ENCODE measurements around the gene PIK3CB. TPM values are rescaled to one million over a fixed set of nuclear protein-coding genes. Genes with fewer than 3 reads are reported as not detected.
A peak's percentile ranks its signal among the peaks of the same experiment; 100 is the strongest.

PIK3CB gene
- total and polyA plus RNA-seq, 8 donors: 12.1 to 39.6 (median 15.0) TPM

- no peak overlapping the region for H3K4me3 ChIP-seq
- no peaks in the 10 kb centered on the region for H3K27me3 ChIP-seq
- ATAC-seq: no peak
- no peak overlapping the region for H3K27ac ChIP-seq
- TF ChIP-seq CTCF (IDR thresholded peaks at IDR 0.05): no peak
- no peaks in the 10 kb centered on the region for H3K4me1 ChIP-seq
- peaks cover 0 to 27% of the 10 kb centered on the region in 2 donors for H3K9me3 ChIP-seq
- DNase-seq: no peak
- H3K36me3 ChIP-seq: peaks cover 0 to 90% of the 10 kb centered on the region in 2 donors
- intact Hi-C loops (cut with DNase I): no loop called here
Measured at GRCh38 chr3:138678874-138679392, 155.8 kb downstream of the PIK3CB start.

- ATAC-seq (no peak), DNase-seq (no peak)
- Histone ChIP-seq H3K4me3 (no peak overlapping the region), H3K27me3 (no peaks in the 10 kb centered on the region), H3K4me1 (no peaks in the 10 kb centered on the region), H3K36me3 (peaks cover 0 to 88% of the 10 kb centered on the region in 2 donors), H3K9me3 (peaks cover 0 to 27% of the 10 kb centered on the region in 2 donors), H3K27ac (no peak overlapping the region)
- intact Hi-C loops (cut with DNase I): no loop called here
- TF ChIP-seq CTCF (IDR thresholded peaks at IDR 0.05): no peak
Measured at GRCh38 chr3:138678086-138678485, 156.6 kb downstream of the PIK3CB start.

GRCh38 chr3:138675393-138675792 lies 159.3 kb downstream of the PIK3CB start:
- Histone ChIP-seq H3K27ac (no peak overlapping the region), H3K36me3 (peaks cover 0 to 62% of the 10 kb centered on the region in 2 donors), H3K4me1 (no peaks in the 10 kb centered on the region), H3K27me3 (no peaks in the 10 kb centered on the region), H3K9me3 (peaks cover 0 to 27% of the 10 kb centered on the region in 2 donors), H3K4me3 (no peak overlapping the region)
- no peak for DNase-seq
- ATAC-seq: no peak
- TF ChIP-seq CTCF (IDR thresholded peaks at IDR 0.05): no peak
- intact Hi-C loops (cut with DNase I): no loop called here

GRCh38 chr3:138673641-138674530 lies 160.8 kb downstream of the PIK3CB start:
- Histone ChIP-seq H3K36me3 (peaks cover 0 to 52% of the 10 kb centered on the region in 2 donors), H3K4me1 (no peaks in the 10 kb centered on the region), H3K4me3 (no peak overlapping the region), H3K27ac (no peak overlapping the region), H3K9me3 (peaks cover 0 to 27% of the 10 kb centered on the region in 2 donors), H3K27me3 (no peaks in the 10 kb centered on the region)
- peak; percentile 49 for ATAC-seq
- no peak for DNase-seq
- intact Hi-C loops (cut with DNase I): no loop called here
- TF ChIP-seq CTCF (IDR thresholded peaks at IDR 0.05): no peak

- peaks cover 0 to 9% of the 10 kb centered on the region in 2 donors for H3K9me3 ChIP-seq
- H3K27ac ChIP-seq: no peak overlapping the region
- ATAC-seq: peak; percentile 23
- H3K36me3 ChIP-seq: peaks cover 0 to 34% of the 10 kb centered on the region in 2 donors
- intact Hi-C loops (cut with DNase I): no loop called here
- DNase-seq: peak in 1 of 4 donors; percentile 21
- no peaks in the 10 kb centered on the region for H3K4me1 ChIP-seq
- no peak for TF ChIP-seq CTCF (IDR thresholded peaks at IDR 0.05)
- no peak overlapping the region for H3K4me3 ChIP-seq
- H3K27me3 ChIP-seq: no peaks in the 10 kb centered on the region
Measured at GRCh38 chr3:138670407-138670806, 164.3 kb downstream of the PIK3CB start.
